OCI-LY1 (cell line): ENCODE data around the gene SLC38A7.
"Not testable (repeated sequence)": the region's sequence is repeated elsewhere in the genome, so short reads cannot be mapped to it uniquely, and the experiment has no call there.

ENCODE experiments used
- EZH2 ChIP-seq: fragments of 200-600 bp; sonication (generic), shearing (Covaris generic); IDR thresholded peaks from 2 replicates; pipeline ENCODE4 v1.8.0; 2017; ENCODE audit warnings: borderline replicate concordance, mixed run types, mild to moderate bottlenecking, antibody characterized with exemption, low read length, moderate library complexity, mixed read lengths
- TF ChIP-seq, protein P1 (sequence below): fragments of 200-600 bp; sonication (generic), shearing (Covaris generic); IDR thresholded peaks from 2 replicates; pipeline ENCODE4 v1.5.1; 2017; ENCODE audit warnings: mild to moderate bottlenecking, antibody characterized with exemption, low read length, moderate library complexity, mixed read lengths

DNA sequence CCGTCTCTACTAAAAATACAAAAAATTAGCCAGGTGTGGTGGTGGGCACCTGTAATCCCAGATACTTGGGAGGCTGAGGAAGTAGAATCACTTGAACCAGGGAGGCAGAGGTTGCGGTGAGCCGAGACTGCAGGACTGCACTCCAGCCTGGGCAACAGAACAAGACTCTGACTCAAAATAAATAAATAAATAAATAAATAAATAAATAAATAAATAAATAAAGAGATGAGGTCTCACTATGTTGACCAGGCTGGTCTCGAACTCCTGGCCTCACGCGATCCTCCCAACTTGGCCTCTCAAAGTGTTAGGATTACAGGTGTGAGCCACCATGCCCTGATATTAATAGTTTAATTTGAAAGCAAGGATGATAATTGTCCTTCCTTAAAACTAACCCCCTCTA is 47.5 kb downstream of the SLC38A7 start:
- TF ChIP-seq, protein P1, sequence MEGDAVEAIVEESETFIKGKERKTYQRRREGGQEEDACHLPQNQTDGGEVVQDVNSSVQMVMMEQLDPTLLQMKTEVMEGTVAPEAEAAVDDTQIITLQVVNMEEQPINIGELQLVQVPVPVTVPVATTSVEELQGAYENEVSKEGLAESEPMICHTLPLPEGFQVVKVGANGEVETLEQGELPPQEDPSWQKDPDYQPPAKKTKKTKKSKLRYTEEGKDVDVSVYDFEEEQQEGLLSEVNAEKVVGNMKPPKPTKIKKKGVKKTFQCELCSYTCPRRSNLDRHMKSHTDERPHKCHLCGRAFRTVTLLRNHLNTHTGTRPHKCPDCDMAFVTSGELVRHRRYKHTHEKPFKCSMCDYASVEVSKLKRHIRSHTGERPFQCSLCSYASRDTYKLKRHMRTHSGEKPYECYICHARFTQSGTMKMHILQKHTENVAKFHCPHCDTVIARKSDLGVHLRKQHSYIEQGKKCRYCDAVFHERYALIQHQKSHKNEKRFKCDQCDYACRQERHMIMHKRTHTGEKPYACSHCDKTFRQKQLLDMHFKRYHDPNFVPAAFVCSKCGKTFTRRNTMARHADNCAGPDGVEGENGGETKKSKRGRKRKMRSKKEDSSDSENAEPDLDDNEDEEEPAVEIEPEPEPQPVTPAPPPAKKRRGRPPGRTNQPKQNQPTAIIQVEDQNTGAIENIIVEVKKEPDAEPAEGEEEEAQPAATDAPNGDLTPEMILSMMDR = not testable (repeated sequence)
- not testable (repeated sequence) for TF ChIP-seq EZH2
